ENCODE data around the gene CD99L2.
A peak's percentile ranks its signal among the peaks of the same experiment; 100 is the strongest.
"Not testable (repeated sequence)": the region's sequence is repeated elsewhere in the genome, so short reads cannot be mapped to it uniquely, and the experiment has no call there.

CD99L2 gene

DNA sequence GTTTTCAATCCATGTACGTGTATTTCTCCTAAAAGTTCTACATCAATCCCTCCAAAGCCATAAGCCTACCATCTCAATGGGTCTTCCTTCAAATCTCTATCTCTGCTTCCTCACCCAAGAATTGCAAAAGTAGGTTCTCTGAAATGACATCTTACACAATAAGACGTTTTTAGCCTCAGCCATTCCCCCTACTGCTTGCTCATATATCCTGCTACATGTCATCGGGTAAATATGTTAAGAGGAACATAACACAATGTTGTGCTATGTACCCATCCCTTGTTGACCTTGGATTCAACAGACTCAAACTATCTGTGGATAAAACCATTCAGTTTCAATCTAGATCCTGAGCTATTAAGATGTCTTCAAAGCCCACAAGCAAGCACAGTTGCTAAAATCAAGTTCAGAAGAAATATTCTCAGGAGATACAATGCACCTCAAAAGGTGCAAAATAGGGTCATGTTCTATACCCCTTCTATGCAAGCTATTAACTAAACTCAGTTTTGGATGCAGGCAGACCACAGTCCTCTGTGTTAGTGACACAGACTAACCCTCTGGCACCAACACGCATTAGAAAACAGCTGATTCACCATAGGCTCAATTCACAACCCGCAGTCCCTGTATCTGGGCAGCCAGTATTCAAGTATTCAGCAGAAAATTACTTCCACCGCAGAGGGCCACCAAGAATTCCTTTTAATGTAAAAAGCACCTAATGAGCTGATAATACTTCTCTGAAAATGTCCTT is 56.8 kb downstream of the CD99L2 start:
- TF ChIP-seq, protein P1, sequence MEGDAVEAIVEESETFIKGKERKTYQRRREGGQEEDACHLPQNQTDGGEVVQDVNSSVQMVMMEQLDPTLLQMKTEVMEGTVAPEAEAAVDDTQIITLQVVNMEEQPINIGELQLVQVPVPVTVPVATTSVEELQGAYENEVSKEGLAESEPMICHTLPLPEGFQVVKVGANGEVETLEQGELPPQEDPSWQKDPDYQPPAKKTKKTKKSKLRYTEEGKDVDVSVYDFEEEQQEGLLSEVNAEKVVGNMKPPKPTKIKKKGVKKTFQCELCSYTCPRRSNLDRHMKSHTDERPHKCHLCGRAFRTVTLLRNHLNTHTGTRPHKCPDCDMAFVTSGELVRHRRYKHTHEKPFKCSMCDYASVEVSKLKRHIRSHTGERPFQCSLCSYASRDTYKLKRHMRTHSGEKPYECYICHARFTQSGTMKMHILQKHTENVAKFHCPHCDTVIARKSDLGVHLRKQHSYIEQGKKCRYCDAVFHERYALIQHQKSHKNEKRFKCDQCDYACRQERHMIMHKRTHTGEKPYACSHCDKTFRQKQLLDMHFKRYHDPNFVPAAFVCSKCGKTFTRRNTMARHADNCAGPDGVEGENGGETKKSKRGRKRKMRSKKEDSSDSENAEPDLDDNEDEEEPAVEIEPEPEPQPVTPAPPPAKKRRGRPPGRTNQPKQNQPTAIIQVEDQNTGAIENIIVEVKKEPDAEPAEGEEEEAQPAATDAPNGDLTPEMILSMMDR (conservative IDR thresholded peaks at IDR 0.05; ENCODE audit: low read depth) = no peak
- DNase-seq (ENCODE audit: low spot score) = peak; percentile 31
- no peak overlapping the region for H3K27ac ChIP-seq
- ChIA-PET CTCF (no interaction called here), POLR2A (ENCODE audit: low non-redundant PET) (no interaction called here)

DNA sequence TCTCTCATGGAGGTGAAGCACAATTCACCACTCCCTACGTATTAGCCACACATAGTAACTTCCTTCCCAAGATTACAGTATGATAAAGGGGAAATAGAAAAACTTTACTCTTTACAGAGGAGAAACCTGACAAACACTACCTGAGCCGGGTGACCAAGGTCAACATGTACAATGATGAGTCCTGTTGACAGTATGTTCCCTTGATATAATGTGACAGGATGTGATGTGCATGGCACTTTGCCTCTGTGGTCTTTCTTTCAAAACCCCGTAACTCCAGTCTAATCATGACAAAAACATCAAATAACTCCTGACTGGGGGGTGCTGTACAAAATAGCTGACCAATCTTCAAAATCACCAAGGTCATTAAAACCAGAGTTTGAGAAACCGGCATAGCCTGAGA is 60.6 kb downstream of the CD99L2 start:
- TF ChIP-seq, protein P1 (conservative IDR thresholded peaks at IDR 0.05; ENCODE audit: low read depth) = no peak
- DNase-seq (ENCODE audit: low spot score) = no peak
- CTCF ChIA-PET = interaction anchor here (0.6 to 0.7 kb wide), 2 partner anchors 12 to 57 kb away, joined by 3 to 5 read pairs; no protein-coding TSS in a partner anchor
- POLR2A ChIA-PET (ENCODE audit: low non-redundant PET) = no interaction called here
- no peak overlapping the region for H3K27ac ChIP-seq

DNA sequence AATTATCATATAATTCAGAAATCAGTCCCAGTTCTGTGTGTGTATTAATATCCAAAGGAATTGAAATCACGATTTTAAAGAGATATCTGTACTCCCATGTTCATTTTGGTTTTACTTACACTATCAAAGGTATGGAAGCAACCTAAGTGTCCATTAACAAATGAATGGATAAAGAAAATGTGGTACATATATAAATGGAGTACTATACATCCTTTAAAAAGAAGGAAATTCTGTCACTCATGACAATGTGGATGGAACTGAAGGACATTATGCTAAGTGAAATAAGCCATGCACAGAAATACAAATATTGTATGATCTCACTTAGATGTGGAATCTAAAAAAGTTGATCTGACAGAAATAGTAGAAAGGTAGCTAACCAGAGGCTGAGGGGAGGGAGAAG is 63.8 kb downstream of the CD99L2 start:
- TF ChIP-seq, protein P1 (conservative IDR thresholded peaks at IDR 0.05; ENCODE audit: low read depth) = no peak
- ChIA-PET CTCF (no interaction called here), POLR2A (ENCODE audit: low non-redundant PET) (no interaction called here)
- no peak overlapping the region for H3K27ac ChIP-seq
- DNase-seq (ENCODE audit: low spot score) = no peak

GRCh38 chrX:150833454-150834056 is 64.9 kb downstream of the CD99L2 start:
- ChIA-PET CTCF (no interaction called here), POLR2A (ENCODE audit: low non-redundant PET) (no interaction called here)
- DNase-seq (ENCODE audit: low spot score) = no peak
- TF ChIP-seq, protein P1 (conservative IDR thresholded peaks at IDR 0.05; ENCODE audit: low read depth) = no peak
- no peak overlapping the region for H3K27ac ChIP-seq

DNA sequence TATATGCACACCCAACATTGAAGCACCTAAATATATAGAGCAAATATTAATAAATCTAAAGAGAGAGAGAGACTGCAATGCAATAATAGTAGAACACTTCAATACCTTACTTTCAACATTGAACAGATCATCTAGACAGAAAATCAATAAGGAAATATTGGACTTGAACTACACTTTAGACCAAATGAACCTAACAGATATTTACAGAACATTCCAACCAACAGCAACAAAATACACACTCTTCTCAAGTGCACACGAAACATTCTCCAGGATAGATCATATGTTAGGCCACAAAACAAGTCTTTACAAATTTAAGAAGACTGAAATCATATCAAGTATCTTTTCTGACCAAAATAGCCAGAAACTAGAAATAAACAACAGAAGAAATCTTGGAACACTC is 66.6 kb downstream of the CD99L2 start:
- CTCF ChIA-PET = no interaction called here
- POLR2A ChIA-PET (ENCODE audit: low non-redundant PET) = no interaction called here
- TF ChIP-seq, protein P1 (conservative IDR thresholded peaks at IDR 0.05; ENCODE audit: low read depth) = no peak

DNA sequence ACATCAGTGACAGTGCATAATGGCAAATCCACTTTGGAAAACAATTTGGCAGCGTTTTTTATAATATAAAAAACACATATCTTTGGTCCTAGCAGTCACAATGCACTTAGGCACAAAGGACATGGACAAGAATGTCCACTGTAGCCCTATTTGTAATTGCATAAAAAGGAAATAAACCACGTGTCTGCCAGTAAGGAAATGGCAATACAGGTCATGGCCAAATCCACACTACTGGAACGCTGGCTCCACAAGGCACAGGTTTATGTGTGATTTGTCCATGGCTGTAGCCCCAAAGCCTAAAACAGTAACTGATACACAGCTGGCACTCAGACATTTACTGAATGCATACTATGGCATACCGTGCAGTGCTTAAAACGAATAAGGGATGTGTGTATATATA is 69.7 kb downstream of the CD99L2 start:
- TF ChIP-seq, protein P1 (conservative IDR thresholded peaks at IDR 0.05; ENCODE audit: low read depth) = no peak
- ChIA-PET POLR2A (ENCODE audit: low non-redundant PET) (no interaction called here), CTCF (no interaction called here)
- no peak overlapping the region for H3K27ac ChIP-seq
- no peak for DNase-seq (ENCODE audit: low spot score)

More for the DNA sequence above, 66.6 kb downstream of the CD99L2 start:
- no peak overlapping the region for H3K27ac ChIP-seq
- DNase-seq (ENCODE audit: low spot score) = no peak

GRCh38 chrX:150824352-150824751 is 74.1 kb downstream of the CD99L2 start:
- POLR2A ChIA-PET (ENCODE audit: low non-redundant PET); CTCF ChIA-PET; DNase-seq (ENCODE audit: low spot score); H3K27ac ChIP-seq: not testable (repeated sequence)

DNA sequence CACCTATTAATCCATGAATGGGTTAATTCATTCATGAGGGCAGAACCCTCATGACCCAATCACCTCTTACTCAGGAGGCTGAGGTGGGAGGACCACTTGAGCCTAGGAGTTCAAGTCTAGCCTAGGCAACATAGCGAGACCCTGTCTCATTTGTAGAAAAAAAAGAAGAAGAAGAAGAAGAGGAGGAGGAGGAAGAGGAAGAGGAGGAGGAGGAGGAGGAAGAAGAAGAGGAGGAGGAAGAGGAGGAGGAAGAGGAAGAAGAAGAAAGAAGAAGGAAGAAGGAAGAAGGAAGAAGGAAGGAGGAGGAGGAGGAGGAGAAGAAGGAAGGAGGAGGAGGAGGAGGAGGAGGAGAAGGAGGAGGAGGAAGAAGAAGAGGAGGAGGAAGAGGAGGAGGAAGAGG is 74.6 kb downstream of the CD99L2 start:
- DNase-seq (ENCODE audit: low spot score); POLR2A ChIA-PET (ENCODE audit: low non-redundant PET); CTCF ChIA-PET; H3K27ac ChIP-seq: not testable (repeated sequence)

Measured in RWPE1 (cell line).